CD4-positive, alpha-beta T cell treated with Interferon alpha-2 for 1 hour (primary cell): ENCODE measurements around the gene PTPRK.

Experiments used
- DNase-seq, 2 donors: peaks; one replicate each; pipeline ENCODE4 v3.0.0-alpha.2; 2020 to 2022

Gene PTPRK

GRCh38 chr6:128515550-128516513, 4.6 kb downstream of the PTPRK start:
- no peak for DNase-seq

GRCh38 chr6:128513878-128514277, 6.5 kb downstream of the PTPRK start:
- no peak for DNase-seq

- no peak for DNase-seq
These were observed 8.1 kb downstream of the PTPRK start for GRCh38 chr6:128512296-128512695.

- DNase-seq: no peak
These were observed 8.9 kb downstream of the PTPRK start for GRCh38 chr6:128511506-128511905.

- DNase-seq: no peak
These were observed 10.7 kb downstream of the PTPRK start for GRCh38 chr6:128509709-128510108.

- DNase-seq: no peak
These were observed 11.7 kb downstream of the PTPRK start for GRCh38 chr6:128508588-128509296.

- DNase-seq: no peak
These were observed 12.8 kb downstream of the PTPRK start for GRCh38 chr6:128507337-128508310.

GRCh38 chr6:128505603-128506002, 14.8 kb downstream of the PTPRK start:
- DNase-seq: no peak

- DNase-seq: no peak
These were observed 16.3 kb downstream of the PTPRK start for GRCh38 chr6:128504003-128504654.

- no peak for DNase-seq
These were observed 19.4 kb downstream of the PTPRK start for GRCh38 chr6:128500749-128501600.

- no peak for DNase-seq
These were observed 20.4 kb downstream of the PTPRK start for GRCh38 chr6:128500014-128500413.

GRCh38 chr6:128499079-128499731, 21.2 kb downstream of the PTPRK start:
- no peak for DNase-seq

- no peak for DNase-seq
These were observed 22.2 kb downstream of the PTPRK start for GRCh38 chr6:128498234-128498633.

- no peak for DNase-seq
These were observed 24.7 kb downstream of the PTPRK start for GRCh38 chr6:128495536-128496333.

GRCh38 chr6:128494440-128494839, 26.0 kb downstream of the PTPRK start:
- DNase-seq: no peak

GRCh38 chr6:128493877-128494276, 26.5 kb downstream of the PTPRK start:
- no peak for DNase-seq

GRCh38 chr6:128492386-128492785, 28.0 kb downstream of the PTPRK start:
- DNase-seq: no peak

- peak in 1 of 2 donors; percentile 4 for DNase-seq
These were observed 28.7 kb downstream of the PTPRK start for GRCh38 chr6:128491610-128492206.

- no peak for DNase-seq
These were observed 29.3 kb downstream of the PTPRK start for GRCh38 chr6:128491100-128491581.
